ENCODE measurements around the gene SPECC1.

DNA sequence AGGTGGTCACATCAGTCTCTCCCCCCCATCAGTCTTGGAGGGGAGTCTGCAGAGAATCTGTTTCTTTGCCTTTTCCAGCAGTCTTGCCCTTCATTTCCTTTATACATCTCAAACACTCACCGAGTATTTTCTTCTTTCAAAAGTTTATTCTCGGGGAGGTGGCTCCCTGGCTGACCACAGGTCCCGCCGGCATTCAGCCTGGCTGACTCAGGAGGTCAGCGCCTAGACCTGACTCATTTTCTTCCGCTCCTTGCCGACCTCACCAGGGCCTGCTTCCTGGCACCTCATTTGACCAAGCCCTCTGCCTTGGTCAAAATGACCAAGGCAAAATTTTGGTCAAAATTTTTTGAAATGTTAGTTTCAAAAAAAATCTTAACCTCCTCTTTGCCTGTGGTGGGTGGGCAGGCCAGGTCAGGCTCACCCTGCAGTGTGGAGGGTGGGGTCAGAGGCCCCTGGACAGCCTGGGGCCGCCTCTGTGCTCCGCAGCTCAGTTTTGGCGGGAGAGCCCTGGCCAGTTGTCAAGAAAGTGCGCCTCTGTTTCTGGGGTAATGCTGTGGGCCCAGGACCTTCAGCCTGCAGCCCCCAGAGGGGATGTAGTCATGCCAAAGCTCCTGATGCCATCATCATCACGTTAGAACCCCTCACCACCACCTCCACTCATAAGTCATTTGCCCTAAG lies 165.6 kb downstream of the SPECC1 start:
- TF ChIP-seq, protein P1, sequence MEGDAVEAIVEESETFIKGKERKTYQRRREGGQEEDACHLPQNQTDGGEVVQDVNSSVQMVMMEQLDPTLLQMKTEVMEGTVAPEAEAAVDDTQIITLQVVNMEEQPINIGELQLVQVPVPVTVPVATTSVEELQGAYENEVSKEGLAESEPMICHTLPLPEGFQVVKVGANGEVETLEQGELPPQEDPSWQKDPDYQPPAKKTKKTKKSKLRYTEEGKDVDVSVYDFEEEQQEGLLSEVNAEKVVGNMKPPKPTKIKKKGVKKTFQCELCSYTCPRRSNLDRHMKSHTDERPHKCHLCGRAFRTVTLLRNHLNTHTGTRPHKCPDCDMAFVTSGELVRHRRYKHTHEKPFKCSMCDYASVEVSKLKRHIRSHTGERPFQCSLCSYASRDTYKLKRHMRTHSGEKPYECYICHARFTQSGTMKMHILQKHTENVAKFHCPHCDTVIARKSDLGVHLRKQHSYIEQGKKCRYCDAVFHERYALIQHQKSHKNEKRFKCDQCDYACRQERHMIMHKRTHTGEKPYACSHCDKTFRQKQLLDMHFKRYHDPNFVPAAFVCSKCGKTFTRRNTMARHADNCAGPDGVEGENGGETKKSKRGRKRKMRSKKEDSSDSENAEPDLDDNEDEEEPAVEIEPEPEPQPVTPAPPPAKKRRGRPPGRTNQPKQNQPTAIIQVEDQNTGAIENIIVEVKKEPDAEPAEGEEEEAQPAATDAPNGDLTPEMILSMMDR (IDR thresholded peaks at IDR 0.05) = no peak
- TF ChIP-seq POLR2A (IDR thresholded peaks at IDR 0.05) = no peak

All from lower leg skin (tissue), 3 donors.